Measurements from ENCODE around the gene CEP85. TPM values are rescaled to one million over a fixed set of nuclear protein-coding genes. Genes with fewer than 3 reads are reported as not detected.

The CEP85 gene
- total RNA-seq, 1 experiment from 2014 or later = 37.2 TPM

DNA sequence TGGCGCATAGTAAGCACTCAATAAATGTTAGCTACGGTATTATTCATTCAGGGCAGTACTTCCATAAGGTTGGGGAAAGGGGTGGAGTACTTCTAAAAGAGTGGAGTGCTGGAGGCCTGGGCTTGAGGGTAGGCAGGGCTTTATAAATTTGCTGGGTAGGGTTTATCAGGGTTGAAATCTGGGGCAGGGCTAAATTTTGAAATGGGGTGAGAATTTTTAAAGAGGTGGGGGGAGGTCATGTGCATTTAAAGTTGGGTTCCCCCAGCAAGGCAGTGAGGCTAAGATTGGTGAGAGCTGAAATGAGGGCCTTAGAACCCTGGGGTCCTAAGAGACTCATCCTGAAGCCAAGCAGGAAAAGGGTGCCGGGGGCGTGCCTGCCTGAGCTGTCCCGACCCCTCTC lies 33.6 kb upstream of the CEP85 start:
- intact Hi-C loops (cut with micrococcal nuclease) = no loop called here
- ChIA-PET RAD21 (ENCODE audit: low non-redundant PET in 1 of 2, low total read pairs in 2 of 2, uncharacterized antibody in 2 of 2, unreplicated experiment in 2 of 2) (no interaction called here), POLR2A (no interaction called here), CTCF (no interaction called here)
- no peak for DNase-seq (ENCODE audit: low read depth, low spot score)
- Histone ChIP-seq H3K79me2 (ENCODE audit: insufficient read depth, low read length) (no peaks in the 10 kb centered on the region), H3K36me3 (ENCODE audit: control insufficient read depth in 1 of 2, insufficient read depth in 2 of 2, low read length in 2 of 2) (no peaks in the 10 kb centered on the region), H3K9me2 (ENCODE audit: insufficient read depth) (no peaks in the 10 kb centered on the region), H3K9me3 (ENCODE audit: control insufficient read depth in 1 of 2, insufficient read depth in 1 of 2, low read depth in 1 of 2, low read length in 2 of 2) (no peaks in the 10 kb centered on the region), H3K27ac (ENCODE audit: low read depth, low read length) (no peak overlapping the region), H3K4me3 (replicated peaks in 1 of 2; ENCODE audit: low read depth in 1 of 2, low read length in 2 of 2) (no peak overlapping the region), H3K4me2 (ENCODE audit: low read length) (no peak overlapping the region), H2AFZ (ENCODE audit: low read depth, low read length, poor library complexity, severe bottlenecking) (no peak overlapping the region), H3K4me1 (ENCODE audit: control insufficient read depth in 1 of 2, insufficient read depth in 2 of 2, low read length in 2 of 2) (peaks cover 2 to 4% of the 10 kb centered on the region in 2 experiments; a peak in 1 of 4 replicates), H4K20me1 (ENCODE audit: insufficient read depth) (no peaks in the 10 kb centered on the region), H3K27me3 (ENCODE audit: insufficient read depth, low read length) (no peaks in the 10 kb centered on the region), H3K9ac (ENCODE audit: low read length) (no peak overlapping the region)
- no peak for ATAC-seq
- BruUV-seq (replicated peaks) = no TSS peak
- TF ChIP-seq SRF (IDR thresholded peaks at IDR 0.05; ENCODE audit: low read depth) (no peak), EGR1 (IDR thresholded peaks at IDR 0.05; ENCODE audit: low read depth) (no peak), EZH2 (IDR thresholded peaks at IDR 0.05) (no peak), SP1 (IDR thresholded peaks at IDR 0.05; ENCODE audit: low read depth) (no peak), POLR2A (IDR thresholded peaks at IDR 0.05; ENCODE audit: borderline replicate concordance, extremely low read depth, insufficient read depth, insufficient read length) (no peak)
- TF ChIP-seq, protein P1, sequence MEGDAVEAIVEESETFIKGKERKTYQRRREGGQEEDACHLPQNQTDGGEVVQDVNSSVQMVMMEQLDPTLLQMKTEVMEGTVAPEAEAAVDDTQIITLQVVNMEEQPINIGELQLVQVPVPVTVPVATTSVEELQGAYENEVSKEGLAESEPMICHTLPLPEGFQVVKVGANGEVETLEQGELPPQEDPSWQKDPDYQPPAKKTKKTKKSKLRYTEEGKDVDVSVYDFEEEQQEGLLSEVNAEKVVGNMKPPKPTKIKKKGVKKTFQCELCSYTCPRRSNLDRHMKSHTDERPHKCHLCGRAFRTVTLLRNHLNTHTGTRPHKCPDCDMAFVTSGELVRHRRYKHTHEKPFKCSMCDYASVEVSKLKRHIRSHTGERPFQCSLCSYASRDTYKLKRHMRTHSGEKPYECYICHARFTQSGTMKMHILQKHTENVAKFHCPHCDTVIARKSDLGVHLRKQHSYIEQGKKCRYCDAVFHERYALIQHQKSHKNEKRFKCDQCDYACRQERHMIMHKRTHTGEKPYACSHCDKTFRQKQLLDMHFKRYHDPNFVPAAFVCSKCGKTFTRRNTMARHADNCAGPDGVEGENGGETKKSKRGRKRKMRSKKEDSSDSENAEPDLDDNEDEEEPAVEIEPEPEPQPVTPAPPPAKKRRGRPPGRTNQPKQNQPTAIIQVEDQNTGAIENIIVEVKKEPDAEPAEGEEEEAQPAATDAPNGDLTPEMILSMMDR (IDR thresholded peaks at IDR 0.05 in 2 of 3, conservative IDR thresholded peaks at IDR 0.05 in 1 of 3; ENCODE audit: borderline replicate concordance in 1 of 3, insufficient read depth in 1 of 3, low read depth in 2 of 3, low read length in 2 of 3) = no peak
- TF ChIP-seq, protein P2, sequence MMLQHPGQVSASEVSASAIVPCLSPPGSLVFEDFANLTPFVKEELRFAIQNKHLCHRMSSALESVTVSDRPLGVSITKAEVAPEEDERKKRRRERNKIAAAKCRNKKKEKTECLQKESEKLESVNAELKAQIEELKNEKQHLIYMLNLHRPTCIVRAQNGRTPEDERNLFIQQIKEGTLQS (IDR thresholded peaks at IDR 0.05) = no peak

DNA sequence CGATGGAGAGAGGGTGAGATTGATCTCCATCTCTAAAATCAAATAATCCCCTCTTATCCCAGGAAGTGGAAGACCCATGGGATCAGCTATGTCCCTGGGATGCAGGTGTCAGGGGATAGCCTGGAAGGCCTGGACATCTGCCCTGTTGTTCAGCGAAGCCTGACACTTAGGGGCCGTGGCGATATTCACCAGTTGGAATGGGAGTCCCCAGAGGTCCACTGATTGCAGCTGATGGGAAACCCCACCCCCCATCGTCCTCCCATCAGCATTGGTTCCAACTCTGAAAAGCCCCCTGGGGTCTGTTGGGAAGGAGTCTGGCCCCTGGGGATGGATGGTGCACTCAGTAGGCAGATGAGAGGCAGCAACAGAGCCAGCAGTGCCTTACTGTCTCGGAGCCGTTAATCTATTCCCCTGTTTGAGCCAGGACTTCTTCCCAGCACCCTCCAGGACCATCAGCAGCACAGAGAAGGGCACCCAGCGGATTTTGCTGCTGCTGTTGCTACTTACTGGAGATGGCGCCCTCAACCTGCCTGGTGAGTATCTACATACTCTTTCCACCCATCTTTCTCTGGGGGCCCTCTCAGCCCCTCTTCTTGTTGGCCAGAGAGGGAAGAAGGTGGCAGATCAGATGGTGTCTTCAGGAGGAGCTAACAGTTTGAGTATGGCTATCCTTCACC lies 30.2 kb upstream of the CEP85 start:
- CTCF ChIA-PET = no interaction called here
- RAD21 ChIA-PET (ENCODE audit: low non-redundant PET in 1 of 2, low total read pairs in 2 of 2, uncharacterized antibody in 2 of 2, unreplicated experiment in 2 of 2) = no interaction called here
- Histone ChIP-seq H3K9ac (ENCODE audit: low read length) (no peak overlapping the region), H4K20me1 (ENCODE audit: insufficient read depth) (no peaks in the 10 kb centered on the region), H3K36me3 (ENCODE audit: control insufficient read depth in 1 of 2, insufficient read depth in 2 of 2, low read length in 2 of 2) (no peaks in the 10 kb centered on the region), H3K27me3 (ENCODE audit: insufficient read depth, low read length) (no peaks in the 10 kb centered on the region), H3K79me2 (ENCODE audit: insufficient read depth, low read length) (no peaks in the 10 kb centered on the region), H3K4me2 (ENCODE audit: low read length) (no peak overlapping the region), H3K27ac (ENCODE audit: low read depth, low read length) (no peak overlapping the region), H3K9me2 (ENCODE audit: insufficient read depth) (no peaks in the 10 kb centered on the region), H3K4me1 (ENCODE audit: control insufficient read depth in 1 of 2, insufficient read depth in 2 of 2, low read length in 2 of 2) (peaks cover 2 to 4% of the 10 kb centered on the region in 2 experiments; a peak in 1 of 4 replicates), H3K9me3 (ENCODE audit: control insufficient read depth in 1 of 2, insufficient read depth in 1 of 2, low read depth in 1 of 2, low read length in 2 of 2) (no peaks in the 10 kb centered on the region), H3K4me3 (replicated peaks in 1 of 2; ENCODE audit: low read depth in 1 of 2, low read length in 2 of 2) (no peak overlapping the region), H2AFZ (ENCODE audit: low read depth, low read length, poor library complexity, severe bottlenecking) (no peak overlapping the region)
- intact Hi-C loops (cut with micrococcal nuclease) = no loop called here
- BruUV-seq (replicated peaks) = no TSS peak
- ATAC-seq (peak; percentile 52; the same call in 1 of the 2 replicates), DNase-seq (ENCODE audit: low read depth, low spot score) (no peak)
- TF ChIP-seq, protein P1 (IDR thresholded peaks at IDR 0.05 in 2 of 3, conservative IDR thresholded peaks at IDR 0.05 in 1 of 3; ENCODE audit: borderline replicate concordance in 1 of 3, insufficient read depth in 1 of 3, low read depth in 2 of 3, low read length in 2 of 3) = peak in 2 of 3 experiments; percentile 12 to 28; a peak in 1 of 6 replicates
- TF ChIP-seq SRF (IDR thresholded peaks at IDR 0.05; ENCODE audit: low read depth) (no peak), TCF7L2 (IDR thresholded peaks at IDR 0.05; ENCODE audit: borderline replicate concordance, extremely low read depth, insufficient read depth, insufficient read length) (no peak), EGR1 (IDR thresholded peaks at IDR 0.05; ENCODE audit: low read depth) (no peak), EZH2phosphoT487 (IDR thresholded peaks at IDR 0.05; ENCODE audit: borderline replicate concordance) (no peak), RAD21 (IDR thresholded peaks at IDR 0.05; ENCODE audit: low read depth) (peak; percentile 40; the same call in 1 of the 2 replicates), JUND (IDR thresholded peaks at IDR 0.05) (no peak)
- POLR2A ChIA-PET = no interaction called here
